ENCODE measurements around the gene TMUB1. TPM values are rescaled to one million over a fixed set of nuclear protein-coding genes. Genes with fewer than 3 reads are reported as not detected.

The TMUB1 gene
- total and polyA plus RNA-seq, 2 donors from 2014 or later: 36.9 to 79.9 TPM

GRCh38 chr7:151128144-151128543, 44.9 kb upstream of the TMUB1 start:
- peaks cover 0 to 5% (median 0%) of the 10 kb centered on the region in 3 donors for H3K4me1 ChIP-seq (ENCODE audit: control insufficient read depth in 2 of 3, insufficient read depth in 2 of 3, low read depth in 1 of 3, low read length in 3 of 3)
- FAIRE-seq (no peak), DNase-seq (no peak)
- no peak for TF ChIP-seq CTCF (IDR thresholded peaks at IDR 0.05; ENCODE audit: borderline replicate concordance, extremely low read depth, insufficient read depth)
- no peak overlapping the region for H3K4me3 ChIP-seq (ENCODE audit: low read length in 3 of 3)
- no peak overlapping the region for H3K27ac ChIP-seq (ENCODE audit: low read depth in 2 of 2, low read length in 2 of 2)
- H3K27me3 ChIP-seq (ENCODE audit: control insufficient read depth, insufficient read depth, low read length): no peaks in the 10 kb centered on the region
- no peaks in the 10 kb centered on the region for H3K9me3 ChIP-seq (ENCODE audit: control insufficient read depth in 2 of 3, insufficient read depth in 1 of 3, low read length in 3 of 3)
- peaks cover 0 to 28% (median 13%) of the 10 kb centered on the region in 3 donors for H3K36me3 ChIP-seq (ENCODE audit: control insufficient read depth in 2 of 3, insufficient read depth in 3 of 3, low read length in 3 of 3)
- intact Hi-C loops (cut with DNase I): no loop called here
- H3K9ac ChIP-seq (ENCODE audit: low read length in 3 of 3): no peak overlapping the region

DNA sequence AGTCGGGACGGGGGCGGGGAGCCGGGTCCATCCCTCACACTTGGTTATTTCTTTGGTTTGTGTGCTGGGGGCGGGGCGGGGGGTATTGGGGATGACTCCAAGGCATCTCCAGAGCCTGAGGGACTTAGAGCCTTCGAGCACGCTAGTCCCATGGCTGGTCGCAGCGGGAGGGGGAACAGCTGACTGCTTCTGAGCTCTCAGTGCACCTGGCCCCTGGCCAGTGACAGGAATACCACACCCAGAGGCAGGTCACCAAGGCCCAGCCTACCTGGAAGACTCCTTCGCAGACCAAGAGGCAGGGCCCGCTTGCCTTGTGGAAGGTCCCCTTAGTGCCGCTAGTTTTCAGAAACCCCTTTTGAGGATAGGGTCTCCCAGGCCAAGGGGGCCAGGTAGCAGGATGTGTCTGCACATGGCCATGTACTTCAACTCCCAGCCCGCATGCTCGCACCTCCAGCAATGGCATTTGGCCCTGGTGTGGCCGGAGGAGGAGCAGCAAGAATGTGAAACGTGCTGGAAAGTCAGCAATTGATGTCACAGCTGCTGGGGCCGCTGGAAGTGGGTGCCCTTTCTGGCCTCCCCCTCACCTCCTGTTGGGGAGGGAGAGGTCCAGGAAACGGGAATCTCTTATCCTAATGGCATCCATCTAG, 43.3 kb upstream of the TMUB1 start:
- DNase-seq (peak in 1 of 5 donors; percentile 69), FAIRE-seq (no peak)
- TF ChIP-seq CTCF (IDR thresholded peaks at IDR 0.05; ENCODE audit: borderline replicate concordance, extremely low read depth, insufficient read depth): no peak
- no peaks in the 10 kb centered on the region for H3K27me3 ChIP-seq (ENCODE audit: control insufficient read depth, insufficient read depth, low read length)
- no peak overlapping the region for H3K27ac ChIP-seq (ENCODE audit: low read depth in 2 of 2, low read length in 2 of 2)
- H3K36me3 ChIP-seq (ENCODE audit: control insufficient read depth in 2 of 3, insufficient read depth in 3 of 3, low read length in 3 of 3): peaks cover 0 to 24% (median 13%) of the 10 kb centered on the region in 3 donors
- H3K4me3 ChIP-seq (ENCODE audit: low read length in 3 of 3): no peak overlapping the region
- no peaks in the 10 kb centered on the region for H3K9me3 ChIP-seq (ENCODE audit: control insufficient read depth in 2 of 3, insufficient read depth in 1 of 3, low read length in 3 of 3)
- H3K4me1 ChIP-seq (ENCODE audit: control insufficient read depth in 2 of 3, insufficient read depth in 2 of 3, low read depth in 1 of 3, low read length in 3 of 3): peaks cover 0 to 5% (median 0%) of the 10 kb centered on the region in 3 donors
- intact Hi-C loops (cut with DNase I): no loop called here
- H3K9ac ChIP-seq (ENCODE audit: low read length in 3 of 3): no peak overlapping the region

- Histone ChIP-seq H3K4me1 (ENCODE audit: control insufficient read depth in 2 of 3, insufficient read depth in 2 of 3, low read depth in 1 of 3, low read length in 3 of 3) (peaks cover 0 to 5% (median 0%) of the 10 kb centered on the region in 3 donors), H3K27ac (ENCODE audit: low read depth in 2 of 2, low read length in 2 of 2) (no peak overlapping the region), H3K36me3 (ENCODE audit: control insufficient read depth in 2 of 3, insufficient read depth in 3 of 3, low read length in 3 of 3) (peaks cover 0 to 23% (median 13%) of the 10 kb centered on the region in 3 donors), H3K4me3 (ENCODE audit: low read length in 3 of 3) (peak overlapping the region in 2 of 3 donors; percentile 12 to 46), H3K9me3 (ENCODE audit: control insufficient read depth in 2 of 3, insufficient read depth in 1 of 3, low read length in 3 of 3) (no peaks in the 10 kb centered on the region), H3K9ac (ENCODE audit: low read length in 3 of 3) (no peak overlapping the region), H3K27me3 (ENCODE audit: control insufficient read depth, insufficient read depth, low read length) (no peaks in the 10 kb centered on the region)
- DNase-seq (peak in 3 of 5 donors; percentile 52 to 75 (median 64)), FAIRE-seq (no peak)
- no peak for TF ChIP-seq CTCF (IDR thresholded peaks at IDR 0.05; ENCODE audit: borderline replicate concordance, extremely low read depth, insufficient read depth)
- intact Hi-C loops (cut with DNase I): no loop called here
Measured at GRCh38 chr7:151125846-151126481, 42.7 kb upstream of the TMUB1 start.
